HEK293T (cell line): ENCODE results near the gene CST7.

Source experiments
- BHLHE40 ChIP-seq: fragments of 450-650 bp; IDR thresholded peaks from 2 replicates; pipeline ENCODE4 v1.6.1; 2016; ENCODE audit warnings: mild to moderate bottlenecking, moderate library complexity, borderline replicate concordance
- CTBP1 ChIP-seq: fragments of 450-650 bp; IDR thresholded peaks from 2 replicates; pipeline ENCODE4 v1.6.1; 2016; ENCODE audit warnings: borderline replicate concordance
- ELF4 ChIP-seq: fragments of 450-650 bp; IDR thresholded peaks from 2 replicates; pipeline ENCODE4 v1.6.1; 2017; ENCODE audit warnings: antibody characterized with exemption
- FOXK2 ChIP-seq: fragments of 450-650 bp; IDR thresholded peaks from 2 replicates; pipeline ENCODE4 v1.6.1; 2016; ENCODE audit warnings: mild to moderate bottlenecking
- SP1 ChIP-seq: fragments of 450-650 bp; IDR thresholded peaks from 2 replicates; pipeline ENCODE4 v1.6.1; 2017
- SUZ12 ChIP-seq: fragments of 450-650 bp; IDR thresholded peaks from 2 replicates; pipeline ENCODE4 v1.6.1; 2016; ENCODE audit warnings: mild to moderate bottlenecking

DNA sequence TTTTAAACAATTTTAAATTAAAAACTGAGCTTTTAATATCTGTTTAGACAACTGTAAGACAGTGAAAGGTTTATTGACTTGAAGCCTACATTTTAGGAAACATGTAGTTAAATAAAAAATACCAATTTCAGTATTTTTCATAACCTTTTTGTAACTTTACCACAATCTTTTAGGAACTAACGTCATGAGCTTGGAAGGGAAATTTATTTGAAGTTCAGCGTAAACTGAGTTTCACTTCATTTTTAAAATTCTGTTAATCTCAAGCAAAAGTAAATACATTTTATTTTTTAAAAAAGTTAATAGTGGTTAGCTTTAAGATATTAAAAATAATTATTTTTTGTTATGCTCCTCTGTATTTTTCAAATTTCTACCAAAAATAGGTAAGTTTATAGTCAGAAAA, 5.5 kb downstream of the CST7 start:
- no peak for TF ChIP-seq SP1
- no peak for TF ChIP-seq CTBP1
- no peak for TF ChIP-seq FOXK2
- no peak for TF ChIP-seq BHLHE40
- TF ChIP-seq ELF4, result no peak
- TF ChIP-seq SUZ12, result no peak
